Prostate gland (tissue), 2 donors: ENCODE data around the gene SHISA7. TPM values are rescaled to one million over a fixed set of nuclear protein-coding genes. Genes with fewer than 3 reads are reported as not detected.
"Not testable (repeated sequence)": the region's sequence is repeated elsewhere in the genome, so short reads cannot be mapped to it uniquely, and the experiment has no call there.

Source experiments
- DNase-seq: peaks from one replicate; pipeline ENCODE4 v3.0.0-alpha.2; 2019; ENCODE audit warnings: low spot score
- H3K27ac ChIP-seq, 2 donors: fragments of 200-600 bp; sonication (generic); 2 replicates each; pipeline ENCODE4 v1.5.1; 2017 to 2019
- H3K27me3 ChIP-seq: fragments of 200-600 bp; sonication (generic); replicated peaks from 2 replicates; pipeline ENCODE4 v1.5.1; 2019; ENCODE audit not compliant: insufficient read depth
- H3K36me3 ChIP-seq, 2 donors: fragments of 200-600 bp; sonication (generic); 1 replicate in 1 of 2; 2 replicates in 1 of 2; pipeline versions ENCODE4 v1.5.1 to v1.8.1; 2017 to 2019
- H3K4me1 ChIP-seq: fragments of 200-600 bp; sonication (generic); replicated peaks from 2 replicates; pipeline ENCODE4 v1.5.1; 2019
- H3K4me3 ChIP-seq, 2 donors: fragments of 200-600 bp; sonication (generic); 2 replicates each; pipeline ENCODE4 v1.5.1; 2017 to 2019
- H3K9me3 ChIP-seq: fragments of 200-600 bp; sonication (generic); 2 replicates; pipeline ENCODE4 v1.5.1; 2017
- POLR2A ChIP-seq: fragments of 450-650 bp; IDR thresholded peaks from one replicate; pipeline ENCODE4 v1.6.1; 2016; ENCODE audit warnings: antibody characterized with exemption, mild to moderate bottlenecking
- POLR2AphosphoS5 ChIP-seq: sonication (generic); formaldehyde crosslinking; IDR thresholded peaks from one replicate; pipeline ENCODE4 v1.6.1; 2017; ENCODE audit warnings: antibody characterized with exemption
- WGBS: methylation state at CpG from one replicate; pipeline ENCODE4 v1.1.5; 2018; 5-methylcytosine and 5-hydroxymethylcytosine counted together
- intact Hi-C: fragments of 100-400 bp; cut with DNase I; formaldehyde crosslinking; loops from one replicate; pipeline ENCODE4 v1.14.2; 2022
- total RNA-seq, 2 donors: library from RNA; depleted of rRNA; stranded (reverse); fragments of >200 nt; gene quantifications; one replicate each; pipeline ENCODE4 v1.1.0, GENCODE V29; 2016
- TF ChIP-seq, protein P1 (sequence below), 4 experiments: fragments of 200-600 bp in 2 of 4; fragments of 450-650 bp in 2 of 4; sonication (generic) in 2 of 4; IDR thresholded peaks; 1 replicate in 3 of 4; 2 replicates in 1 of 4; pipeline ENCODE4 v1.5.1; 2016 to 2019; ENCODE audit warnings: antibody characterized with exemption in 4 of 4, mild to moderate bottlenecking in 2 of 4, moderate library complexity in 2 of 4

Gene SHISA7
- total RNA-seq, 2 donors from 2014 or later = not detected

DNA sequence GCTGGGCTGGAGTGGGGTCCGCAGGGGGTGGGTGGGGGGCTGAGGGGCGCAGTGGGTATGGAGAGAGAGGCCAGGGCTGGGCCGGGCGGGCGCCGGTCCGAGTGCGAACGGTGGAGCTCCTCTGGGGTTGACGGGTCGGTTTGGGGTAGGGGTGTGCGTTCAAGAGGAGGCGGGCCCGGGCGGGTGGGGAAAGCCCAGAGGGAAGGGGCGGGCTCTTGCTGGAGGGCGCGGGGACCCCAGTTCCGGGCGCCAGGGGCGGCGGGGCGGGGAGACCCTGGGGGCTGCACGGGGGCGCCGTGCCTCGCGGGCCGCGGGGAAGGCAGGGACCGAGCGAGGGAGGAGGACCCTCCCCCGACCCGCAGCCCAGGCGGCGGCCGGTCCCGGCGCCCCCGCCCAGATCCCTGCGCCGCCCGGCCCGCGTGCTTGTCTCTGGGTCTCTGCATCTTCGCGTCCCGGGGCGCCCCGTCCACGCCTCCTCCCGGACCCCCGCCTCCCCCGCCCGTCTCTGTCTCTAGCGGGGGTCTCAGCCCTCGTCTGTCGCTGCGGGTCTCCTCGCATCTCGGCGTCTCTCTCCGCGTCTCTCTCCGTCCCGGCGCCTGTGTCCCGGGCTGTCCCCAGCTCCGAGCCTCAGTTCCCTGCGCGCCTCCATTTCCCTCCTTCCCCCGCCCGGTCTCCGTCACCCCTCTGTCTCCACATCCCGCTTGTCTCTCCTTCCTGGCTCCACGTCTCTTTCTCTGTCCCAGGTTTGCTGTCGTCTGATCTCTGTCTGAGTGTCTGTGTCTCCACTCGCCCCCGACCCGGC is 8.3 kb upstream of the SHISA7 start:
- DNase-seq = no peak
- no peaks in the 10 kb centered on the region for H3K36me3 ChIP-seq
- intact Hi-C loops = no loop called here
- H3K9me3 ChIP-seq = no peaks in the 10 kb centered on the region
- WGBS = under 1% methylated on average over 58 of the region's 80 CpGs
- no peak overlapping the region for H3K27ac ChIP-seq
- H3K4me3 ChIP-seq = no peak overlapping the region
- TF ChIP-seq, protein P1, sequence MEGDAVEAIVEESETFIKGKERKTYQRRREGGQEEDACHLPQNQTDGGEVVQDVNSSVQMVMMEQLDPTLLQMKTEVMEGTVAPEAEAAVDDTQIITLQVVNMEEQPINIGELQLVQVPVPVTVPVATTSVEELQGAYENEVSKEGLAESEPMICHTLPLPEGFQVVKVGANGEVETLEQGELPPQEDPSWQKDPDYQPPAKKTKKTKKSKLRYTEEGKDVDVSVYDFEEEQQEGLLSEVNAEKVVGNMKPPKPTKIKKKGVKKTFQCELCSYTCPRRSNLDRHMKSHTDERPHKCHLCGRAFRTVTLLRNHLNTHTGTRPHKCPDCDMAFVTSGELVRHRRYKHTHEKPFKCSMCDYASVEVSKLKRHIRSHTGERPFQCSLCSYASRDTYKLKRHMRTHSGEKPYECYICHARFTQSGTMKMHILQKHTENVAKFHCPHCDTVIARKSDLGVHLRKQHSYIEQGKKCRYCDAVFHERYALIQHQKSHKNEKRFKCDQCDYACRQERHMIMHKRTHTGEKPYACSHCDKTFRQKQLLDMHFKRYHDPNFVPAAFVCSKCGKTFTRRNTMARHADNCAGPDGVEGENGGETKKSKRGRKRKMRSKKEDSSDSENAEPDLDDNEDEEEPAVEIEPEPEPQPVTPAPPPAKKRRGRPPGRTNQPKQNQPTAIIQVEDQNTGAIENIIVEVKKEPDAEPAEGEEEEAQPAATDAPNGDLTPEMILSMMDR (IDR thresholded peaks at IDR 0.05) = no peak
- TF ChIP-seq POLR2AphosphoS5 (no peak), POLR2A (no peak)
- H3K4me1 ChIP-seq = peaks cover 13% of the 10 kb centered on the region
- H3K27me3 ChIP-seq = peaks cover 9% of the 10 kb centered on the region

DNA sequence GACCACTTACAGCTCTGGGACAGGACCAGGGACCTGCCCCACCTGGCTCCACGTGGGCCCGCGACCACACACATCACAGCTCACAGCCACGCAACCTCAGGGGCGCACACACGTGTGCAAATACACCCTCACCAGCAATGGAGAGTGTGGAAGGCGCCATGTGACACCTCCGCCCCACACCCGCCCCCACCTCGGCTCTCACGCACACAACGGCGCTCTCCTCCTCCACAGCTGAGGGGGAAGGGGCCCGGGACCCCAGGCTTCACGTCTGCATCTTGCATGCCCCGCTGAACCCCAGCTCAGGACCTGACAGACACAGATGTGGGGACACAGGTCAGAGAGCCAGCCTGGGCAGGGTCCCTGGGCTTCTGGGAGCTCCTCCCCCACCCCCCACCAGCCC is 6.4 kb upstream of the SHISA7 start:
- Histone ChIP-seq H3K27ac (no peak overlapping the region), H3K27me3 (peaks cover 15% of the 10 kb centered on the region), H3K4me1 (peaks cover 13% of the 10 kb centered on the region), H3K9me3 (no peaks in the 10 kb centered on the region), H3K4me3 (no peak overlapping the region), H3K36me3 (no peaks in the 10 kb centered on the region)
- intact Hi-C loops = no loop called here
- 32% methylated on average over 16 of the region's 16 CpGs for WGBS
- TF ChIP-seq, protein P1 (IDR thresholded peaks at IDR 0.05) = no peak
- TF ChIP-seq POLR2A = no peak
- no peak for DNase-seq

DNA sequence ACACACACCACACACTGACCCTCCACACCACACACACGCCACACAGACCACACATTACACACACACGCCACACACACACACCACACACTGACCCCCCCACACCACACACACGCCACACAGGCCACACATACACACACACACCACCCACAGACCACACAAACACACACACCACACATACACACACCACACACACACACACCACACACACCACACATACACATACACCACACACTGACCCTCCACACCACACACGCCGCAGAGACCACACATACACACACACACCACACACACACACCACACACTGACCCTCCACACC is 5.0 kb upstream of the SHISA7 start:
- H3K27ac ChIP-seq, H3K9me3 ChIP-seq, H3K36me3 ChIP-seq, H3K4me3 ChIP-seq, intact Hi-C loops, DNase-seq: not testable (repeated sequence)
- peaks cover 13% of the 10 kb centered on the region for H3K4me1 ChIP-seq
- peaks cover 26% of the 10 kb centered on the region for H3K27me3 ChIP-seq
- WGBS = 90% methylated on average over 5 of the region's 5 CpGs

DNA sequence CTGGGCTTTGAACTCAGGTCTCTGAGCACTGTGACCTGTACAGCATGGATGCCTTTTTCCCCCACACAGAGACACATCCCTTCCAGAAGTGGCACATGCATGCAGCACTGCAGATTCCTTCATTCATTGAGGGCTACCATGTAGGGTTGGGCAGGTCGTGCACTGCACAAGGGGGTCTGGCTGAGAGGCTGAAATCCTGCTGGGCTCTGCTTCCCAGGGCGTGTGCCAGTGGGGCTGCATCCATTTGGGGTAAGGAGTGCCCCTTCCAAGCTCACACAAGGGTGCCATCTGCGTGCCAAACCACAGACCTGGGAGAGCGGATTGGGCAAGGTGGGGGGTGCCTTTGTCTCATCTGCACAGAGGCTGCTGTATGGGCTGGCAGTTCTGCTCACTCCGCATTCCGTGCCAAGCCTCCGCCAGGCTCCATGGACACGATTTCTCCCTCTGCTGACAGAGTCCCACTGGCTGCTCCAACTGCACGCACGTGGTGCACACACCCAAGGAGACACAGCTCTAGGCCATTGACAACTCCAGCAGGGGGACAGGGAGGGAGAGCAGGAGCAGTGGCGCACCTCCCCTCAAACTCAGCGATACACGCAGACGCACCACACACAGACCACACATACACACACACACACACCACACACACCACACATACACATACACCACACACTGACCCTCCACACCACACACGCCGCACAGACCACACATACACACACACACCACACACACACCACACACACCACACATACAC is 4.5 kb upstream of the SHISA7 start:
- intact Hi-C loops = no loop called here
- 20% methylated on average over 16 of the region's 16 CpGs for WGBS
- no peaks in the 10 kb centered on the region for H3K36me3 ChIP-seq
- no peak overlapping the region for H3K27ac ChIP-seq
- H3K4me3 ChIP-seq = no peak overlapping the region
- H3K27me3 ChIP-seq = peaks cover 26% of the 10 kb centered on the region
- H3K9me3 ChIP-seq = no peaks in the 10 kb centered on the region
- peak; percentile 33 for DNase-seq
- peaks cover 13% of the 10 kb centered on the region for H3K4me1 ChIP-seq
- TF ChIP-seq POLR2AphosphoS5 (no peak), POLR2A (no peak)
- TF ChIP-seq, protein P1 (IDR thresholded peaks at IDR 0.05) = no peak

DNA sequence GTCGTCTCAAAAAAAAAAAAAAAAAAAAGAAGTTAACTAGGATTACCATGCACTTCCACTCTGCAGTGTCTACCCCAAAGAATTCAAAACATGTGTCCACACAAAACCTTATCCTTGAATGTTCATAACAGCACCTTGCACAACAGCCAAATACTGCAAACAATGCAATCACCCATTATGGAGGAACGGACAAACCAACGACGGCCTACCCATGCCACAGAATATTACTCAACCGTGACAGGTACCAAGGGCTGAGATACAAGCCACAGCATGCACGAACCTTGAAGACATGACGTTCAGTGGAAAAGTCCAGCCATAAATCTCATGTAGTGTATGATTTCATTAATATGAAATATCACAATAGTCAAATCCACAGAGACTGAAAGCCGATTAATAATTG is 3.0 kb upstream of the SHISA7 start:
- peaks cover 20% of the 10 kb centered on the region for H3K27me3 ChIP-seq
- H3K36me3 ChIP-seq = no peaks in the 10 kb centered on the region
- H3K9me3 ChIP-seq = no peaks in the 10 kb centered on the region
- no peak overlapping the region for H3K4me3 ChIP-seq
- 43% methylated on average over 8 of the region's 8 CpGs for WGBS
- H3K4me1 ChIP-seq = no peaks in the 10 kb centered on the region
- intact Hi-C loops = no loop called here
- peak; percentile 18 for DNase-seq
- H3K27ac ChIP-seq = no peak overlapping the region
- TF ChIP-seq, protein P1 (IDR thresholded peaks at IDR 0.05) = no peak
- TF ChIP-seq POLR2AphosphoS5 = peak; percentile 36
